HEK293 (cell line): ENCODE measurements around the gene ICAM4.
A peak's percentile ranks its signal among the peaks of the same experiment; 100 is the strongest.

Source experiments
- CTCF ChIA-PET: fragments of 350-600 bp; formaldehyde crosslinking; extraction: SDS; loops from one replicate; lab custom pipeline; 2021; ENCODE audit warnings: antibody characterized with exemption; lab: Yijun Ruan, JAX
- POLR2A ChIA-PET: fragments of 300-600 bp; formaldehyde crosslinking; extraction: SDS; loops from one replicate; lab custom pipeline; 2020; ENCODE audit warnings: antibody characterized with exemption, inconsistent platforms; lab: Yijun Ruan, JAX
- H3K27ac ChIP-seq: fragments of 200-500 bp; sonication (Bioruptor generic); 2 replicates; pipeline ENCODE4 v1.5.1; 2014; ENCODE audit warnings: low read depth, low read length, control low read depth, inconsistent platforms; ENCODE audit errors: extremely low read depth
- H3K36me3 ChIP-seq, 2 experiments: fragments of 200-500 bp in 1 of 2; sonication (Bioruptor generic) in 1 of 2; 1 replicate in 1 of 2; 2 replicates in 1 of 2; pipeline ENCODE4 v1.5.1; 2014 to 2017; ENCODE audit warnings: inconsistent platforms in 2 of 2, low read length in 2 of 2; ENCODE audit not compliant: control insufficient read depth in 2 of 2, insufficient read depth in 1 of 2
- H3K4me1 ChIP-seq: fragments of 200-500 bp; sonication (Bioruptor generic); 2 replicates; pipeline ENCODE4 v1.5.1; 2014; ENCODE audit warnings: mild to moderate bottlenecking, low read length, inconsistent platforms; ENCODE audit not compliant: control insufficient read depth, insufficient read depth
- H3K4me3 ChIP-seq: 2 replicates; pipeline ENCODE4 v1.5.1; 2011; ENCODE audit warnings: low read depth, mild to moderate bottlenecking, control low read depth, low read length, moderate library complexity
- H3K9me3 ChIP-seq: fragments of 200-500 bp; sonication (Bioruptor generic); 2 replicates; pipeline ENCODE4 v1.5.1; 2014; ENCODE audit warnings: low read depth, low read length, inconsistent platforms; ENCODE audit not compliant: control insufficient read depth, insufficient read depth
- BCL11A ChIP-seq: fragments of 450-650 bp; formaldehyde crosslinking; IDR thresholded peaks from 2 replicates; pipeline ENCODE4 v1.5.1; 2016; ENCODE audit warnings: low read depth, missing biosample characterization, missing genetic modification characterization
- BCL11B ChIP-seq: fragments of 450-650 bp; formaldehyde crosslinking; IDR thresholded peaks from 2 replicates; pipeline ENCODE4 v1.5.1; 2016; ENCODE audit warnings: low read depth, missing biosample characterization, missing genetic modification characterization
- GLI2 ChIP-seq: fragments of 450-650 bp; formaldehyde crosslinking; IDR thresholded peaks from 2 replicates; pipeline ENCODE4; 2017; ENCODE audit warnings: missing biosample characterization, missing genetic modification characterization, low read depth, borderline replicate concordance
- GLIS1 ChIP-seq: fragments of 450-650 bp; formaldehyde crosslinking; IDR thresholded peaks from 2 replicates; pipeline ENCODE4 v1.5.1; 2016; ENCODE audit warnings: missing biosample characterization, missing genetic modification characterization
- IKZF3 ChIP-seq: fragments of 450-650 bp; IDR thresholded peaks from 2 replicates; pipeline ENCODE4 v1.5.0; 2018; ENCODE audit warnings: missing biosample characterization, mild to moderate bottlenecking, missing genetic modification characterization, moderate library complexity
- KLF16 ChIP-seq: fragments of 450-650 bp; formaldehyde crosslinking; IDR thresholded peaks from 2 replicates; pipeline ENCODE4 v1.5.1; 2017; ENCODE audit warnings: missing biosample characterization, missing genetic modification characterization
- MZF1 ChIP-seq: fragments of 450-650 bp; formaldehyde crosslinking; IDR thresholded peaks from 2 replicates; pipeline ENCODE4 v1.5.1; 2017; ENCODE audit warnings: missing biosample characterization, missing genetic modification characterization, borderline replicate concordance
- PBX3 ChIP-seq: sonication (generic); formaldehyde crosslinking; IDR thresholded peaks from 2 replicates; pipeline ENCODE4 v1.8.1; 2022; ENCODE audit warnings: mild to moderate bottlenecking, moderate library complexity, missing genetic modification reagents
- SCRT1 ChIP-seq: fragments of 450-650 bp; formaldehyde crosslinking; IDR thresholded peaks from 2 replicates; pipeline ENCODE4 v1.5.1; 2016; ENCODE audit warnings: missing biosample characterization, missing genetic modification characterization, borderline replicate concordance
- SP3 ChIP-seq: fragments of 450-650 bp; formaldehyde crosslinking; IDR thresholded peaks from 2 replicates; pipeline ENCODE4 v1.5.1; 2016; ENCODE audit warnings: missing biosample characterization, missing genetic modification characterization
- TCF7L2 ChIP-seq: IDR thresholded peaks from 2 replicates; pipeline ENCODE4 v1.6.1; 2011; ENCODE audit warnings: low read depth, mild to moderate bottlenecking, inconsistent platforms, low read length, moderate library complexity, borderline replicate concordance
- ZBTB17 ChIP-seq: fragments of 450-650 bp; formaldehyde crosslinking; IDR thresholded peaks from 2 replicates; pipeline ENCODE4 v1.5.1; 2016; ENCODE audit warnings: missing biosample characterization, missing genetic modification characterization
- ZBTB7A ChIP-seq: fragments of 450-650 bp; formaldehyde crosslinking; IDR thresholded peaks from 2 replicates; pipeline ENCODE4 v1.5.1; 2016; ENCODE audit warnings: low read depth, missing biosample characterization, missing genetic modification characterization
- ZEB2 ChIP-seq: fragments of 450-650 bp; formaldehyde crosslinking; IDR thresholded peaks from 2 replicates; pipeline ENCODE4 v1.5.1; 2016; ENCODE audit warnings: missing biosample characterization, missing genetic modification characterization
- ZNF16 ChIP-seq: fragments of 450-650 bp; formaldehyde crosslinking; IDR thresholded peaks from 2 replicates; pipeline ENCODE4 v1.5.1; 2016; ENCODE audit warnings: low read depth, missing biosample characterization, missing genetic modification characterization
- ZNF169 ChIP-seq: fragments of 450-650 bp; formaldehyde crosslinking; IDR thresholded peaks from 2 replicates; pipeline ENCODE4 v1.5.1; 2016; ENCODE audit warnings: missing biosample characterization, missing genetic modification characterization
- ZNF174 ChIP-seq: fragments of 450-650 bp; formaldehyde crosslinking; IDR thresholded peaks from 2 replicates; pipeline ENCODE4 v1.5.0; 2017; ENCODE audit warnings: missing biosample characterization, mild to moderate bottlenecking, missing genetic modification characterization
- ZNF292 ChIP-seq: fragments of 450-650 bp; formaldehyde crosslinking; IDR thresholded peaks from 2 replicates; pipeline ENCODE4 v1.5.1; 2016; ENCODE audit warnings: low read depth, missing biosample characterization, missing genetic modification characterization, borderline replicate concordance
- ZNF354C ChIP-seq: fragments of 450-650 bp; formaldehyde crosslinking; IDR thresholded peaks from 2 replicates; pipeline ENCODE4 v1.5.1; 2016; ENCODE audit warnings: missing biosample characterization, missing genetic modification characterization, low read depth, borderline replicate concordance
- ZNF366 ChIP-seq: fragments of 450-650 bp; formaldehyde crosslinking; conservative IDR thresholded peaks from 2 replicates; pipeline ENCODE4 v1.5.1; 2016; ENCODE audit warnings: missing biosample characterization, missing genetic modification characterization
- ZNF423 ChIP-seq: fragments of 450-650 bp; formaldehyde crosslinking; IDR thresholded peaks from 2 replicates; pipeline ENCODE4 v1.5.1; 2016; ENCODE audit warnings: missing biosample characterization, missing genetic modification characterization
- ZNF48 ChIP-seq: fragments of 450-650 bp; formaldehyde crosslinking; IDR thresholded peaks from 2 replicates; pipeline ENCODE4 v1.5.1; 2016; ENCODE audit warnings: missing biosample characterization, missing genetic modification characterization
- ZNF549 ChIP-seq: fragments of 450-650 bp; IDR thresholded peaks from 2 replicates; pipeline ENCODE4 v1.5.1; 2018; ENCODE audit warnings: missing biosample characterization, missing genetic modification characterization, mild to moderate bottlenecking, inconsistent platforms, moderate library complexity
- ZNF560 ChIP-seq: fragments of 450-650 bp; formaldehyde crosslinking; IDR thresholded peaks from 2 replicates; pipeline ENCODE4 v1.5.1; 2017; ENCODE audit warnings: missing biosample characterization, missing genetic modification characterization, borderline replicate concordance
- ZNF629 ChIP-seq: fragments of 450-650 bp; formaldehyde crosslinking; IDR thresholded peaks from 2 replicates; pipeline ENCODE4 v1.5.1; 2017; ENCODE audit warnings: missing biosample characterization, missing genetic modification characterization
- ZNF768 ChIP-seq: fragments of 450-650 bp; formaldehyde crosslinking; IDR thresholded peaks from 2 replicates; pipeline ENCODE4 v1.5.1; 2018; ENCODE audit warnings: missing biosample characterization, mild to moderate bottlenecking, missing genetic modification characterization
- ZSCAN16 ChIP-seq: fragments of 450-650 bp; formaldehyde crosslinking; IDR thresholded peaks from 2 replicates; pipeline ENCODE4 v1.5.1; 2016; ENCODE audit warnings: missing biosample characterization, missing genetic modification characterization
- ZSCAN4 ChIP-seq: fragments of 450-650 bp; formaldehyde crosslinking; IDR thresholded peaks from 2 replicates; pipeline ENCODE4 v1.5.1; 2017; ENCODE audit warnings: missing biosample characterization, missing genetic modification characterization
- TF ChIP-seq, protein P1 (sequence below): fragments of 450-650 bp; formaldehyde crosslinking; IDR thresholded peaks from 2 replicates; pipeline ENCODE4 v1.5.1; 2016; ENCODE audit warnings: missing biosample characterization, missing genetic modification characterization, borderline replicate concordance
- TF ChIP-seq, protein P2 (sequence below): fragments of 450-650 bp; formaldehyde crosslinking; IDR thresholded peaks from 2 replicates; pipeline ENCODE4 v1.5.1; 2016; ENCODE audit warnings: missing biosample characterization, missing genetic modification characterization

The ICAM4 gene

GRCh38 chr19:10290357-10290875 lies 3.7 kb downstream of the ICAM4 start (continued):
- no peak for TF ChIP-seq BCL11A (tag by site-specific recombination)
- peak; percentile 49 for TF ChIP-seq ZNF366 (tag by site-specific recombination)
- TF ChIP-seq ZNF16 (tag by site-specific recombination): no peak
- no peak for TF ChIP-seq ZNF292 (tag by site-specific recombination)
- TF ChIP-seq ZNF48 (tag by site-specific recombination): no peak
- TF ChIP-seq ZSCAN16 (tag by site-specific recombination): no peak
- peak; percentile 22; the same call in 1 of the 2 replicates for TF ChIP-seq IKZF3 (tag by site-specific recombination)
- TF ChIP-seq ZNF629 (tag by site-specific recombination): 0 out of 2 replicates have a peak, but pooled peaks have one; percentile 10
- TF ChIP-seq ZNF549 (tag by site-specific recombination): no peak
- no peak for TF ChIP-seq ZSCAN4
- TF ChIP-seq SP3 (tag by site-specific recombination): no peak; the same call in 1 of the 2 replicates
- TF ChIP-seq MZF1 (tag by site-specific recombination): no peak
- TF ChIP-seq ZBTB17 (tag by site-specific recombination): peak; percentile 59
- TF ChIP-seq, protein P1, sequence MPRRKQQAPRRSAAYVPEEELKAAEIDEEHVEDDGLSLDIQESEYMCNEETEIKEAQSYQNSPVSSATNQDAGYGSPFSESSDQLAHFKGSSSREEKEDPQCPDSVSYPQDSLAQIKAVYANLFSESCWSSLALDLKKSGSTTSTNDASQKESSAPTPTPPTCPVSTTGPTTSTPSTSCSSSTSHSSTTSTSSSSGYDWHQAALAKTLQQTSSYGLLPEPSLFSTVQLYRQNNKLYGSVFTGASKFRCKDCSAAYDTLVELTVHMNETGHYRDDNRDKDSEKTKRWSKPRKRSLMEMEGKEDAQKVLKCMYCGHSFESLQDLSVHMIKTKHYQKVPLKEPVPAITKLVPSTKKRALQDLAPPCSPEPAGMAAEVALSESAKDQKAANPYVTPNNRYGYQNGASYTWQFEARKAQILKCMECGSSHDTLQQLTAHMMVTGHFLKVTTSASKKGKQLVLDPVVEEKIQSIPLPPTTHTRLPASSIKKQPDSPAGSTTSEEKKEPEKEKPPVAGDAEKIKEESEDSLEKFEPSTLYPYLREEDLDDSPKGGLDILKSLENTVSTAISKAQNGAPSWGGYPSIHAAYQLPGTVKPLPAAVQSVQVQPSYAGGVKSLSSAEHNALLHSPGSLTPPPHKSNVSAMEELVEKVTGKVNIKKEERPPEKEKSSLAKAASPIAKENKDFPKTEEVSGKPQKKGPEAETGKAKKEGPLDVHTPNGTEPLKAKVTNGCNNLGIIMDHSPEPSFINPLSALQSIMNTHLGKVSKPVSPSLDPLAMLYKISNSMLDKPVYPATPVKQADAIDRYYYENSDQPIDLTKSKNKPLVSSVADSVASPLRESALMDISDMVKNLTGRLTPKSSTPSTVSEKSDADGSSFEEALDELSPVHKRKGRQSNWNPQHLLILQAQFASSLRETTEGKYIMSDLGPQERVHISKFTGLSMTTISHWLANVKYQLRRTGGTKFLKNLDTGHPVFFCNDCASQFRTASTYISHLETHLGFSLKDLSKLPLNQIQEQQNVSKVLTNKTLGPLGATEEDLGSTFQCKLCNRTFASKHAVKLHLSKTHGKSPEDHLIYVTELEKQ: no peak
- no peak for TF ChIP-seq TCF7L2
- TF ChIP-seq ZNF768 (tag by site-specific recombination): no peak
- no peak for TF ChIP-seq ZEB2 (tag by site-specific recombination)
- no peak for TF ChIP-seq ZNF169 (tag by site-specific recombination)
- peak; percentile 14; the same call in 1 of the 2 replicates for TF ChIP-seq ZBTB7A (tag by site-specific recombination)
- 0 out of 2 replicates have a peak, but pooled peaks have one; percentile 33 for TF ChIP-seq PBX3
- no peak for TF ChIP-seq ZNF560 (tag by site-specific recombination)

GRCh38 chr19:10290876-10291553 lies 4.3 kb downstream of the ICAM4 start:
- H3K9me3 ChIP-seq: no peaks in the 10 kb centered on the region
- peak overlapping the region; percentile 41 for H3K4me3 ChIP-seq
- H3K36me3 ChIP-seq: peaks cover 0 to 5% of the 10 kb centered on the region in 2 experiments; a peak in 1 of 3 replicates
- ChIA-PET POLR2A (interaction anchor here (0.5 to 2.0 kb wide), 11 partner anchors 20 to 371 kb away, joined by 3 to 13 read pairs (median 4); partner anchors contain the start of genes ICAM1, RAVER1 and TYK2), CTCF (interaction anchor here (0.6 to 1.9 kb wide), 4 partner anchors 30 to 63 kb away, joined by 3 to 6 read pairs (median 4); no protein-coding TSS in a partner anchor)
- H3K4me1 ChIP-seq: peaks cover 4% of the 10 kb centered on the region; the same call in 1 of the 2 replicates
- H3K27ac ChIP-seq: peak overlapping the region; percentile 6; the same call in 1 of the 2 replicates
- peak; percentile 32 for TF ChIP-seq ZBTB17 (tag by site-specific recombination)
- TF ChIP-seq ZNF549 (tag by site-specific recombination): no peak
- no peak for TF ChIP-seq SCRT1
- TF ChIP-seq ZNF174 (tag by site-specific recombination): no peak
- TF ChIP-seq KLF16 (tag by site-specific recombination): peak; percentile 50; the same call in 1 of the 2 replicates
- no peak for TF ChIP-seq ZNF354C (tag by site-specific recombination)
- TF ChIP-seq, protein P2, sequence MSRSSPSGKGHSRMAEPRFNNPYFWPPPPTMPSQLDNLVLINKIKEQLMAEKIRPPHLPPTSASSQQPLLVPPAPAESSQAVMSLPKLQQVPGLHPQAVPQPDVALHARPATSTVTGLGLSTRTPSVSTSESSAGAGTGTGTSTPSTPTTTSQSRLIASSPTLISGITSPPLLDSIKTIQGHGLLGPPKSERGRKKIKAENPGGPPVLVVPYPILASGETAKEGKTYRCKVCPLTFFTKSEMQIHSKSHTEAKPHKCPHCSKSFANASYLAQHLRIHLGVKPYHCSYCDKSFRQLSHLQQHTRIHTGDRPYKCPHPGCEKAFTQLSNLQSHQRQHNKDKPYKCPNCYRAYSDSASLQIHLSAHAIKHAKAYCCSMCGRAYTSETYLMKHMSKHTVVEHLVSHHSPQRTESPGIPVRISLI (tag by site-specific recombination): no peak
- TF ChIP-seq GLI2 (tag by site-specific recombination): no peak
- TF ChIP-seq ZNF423: no peak
- TF ChIP-seq GLIS1 (tag by site-specific recombination): peak; percentile 82
- TF ChIP-seq BCL11B (tag by site-specific recombination): peak; percentile 13; the same call in 1 of the 2 replicates
